Measurements from ENCODE around the gene SGO1.

DNA sequence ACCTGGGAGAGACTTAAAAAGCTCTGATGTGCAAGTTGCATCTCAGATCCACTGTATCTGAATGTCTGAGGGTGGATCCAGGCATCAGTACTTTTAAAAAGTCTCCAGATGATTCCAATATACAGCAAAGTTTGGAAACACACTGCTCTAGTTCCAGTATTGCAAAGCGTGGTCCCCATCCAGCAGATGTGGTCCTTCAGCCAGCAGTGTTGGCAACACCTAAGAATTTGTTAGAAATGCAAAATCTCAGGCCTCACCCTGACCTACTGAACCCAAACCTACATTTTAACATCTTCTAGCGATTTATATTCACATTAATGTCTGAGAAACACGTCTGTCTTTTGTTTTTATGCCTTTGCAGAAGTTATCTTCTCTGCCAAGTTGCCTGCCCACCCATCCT lies 32.2 kb upstream of the SGO1 start:
- TF ChIP-seq, protein P1, sequence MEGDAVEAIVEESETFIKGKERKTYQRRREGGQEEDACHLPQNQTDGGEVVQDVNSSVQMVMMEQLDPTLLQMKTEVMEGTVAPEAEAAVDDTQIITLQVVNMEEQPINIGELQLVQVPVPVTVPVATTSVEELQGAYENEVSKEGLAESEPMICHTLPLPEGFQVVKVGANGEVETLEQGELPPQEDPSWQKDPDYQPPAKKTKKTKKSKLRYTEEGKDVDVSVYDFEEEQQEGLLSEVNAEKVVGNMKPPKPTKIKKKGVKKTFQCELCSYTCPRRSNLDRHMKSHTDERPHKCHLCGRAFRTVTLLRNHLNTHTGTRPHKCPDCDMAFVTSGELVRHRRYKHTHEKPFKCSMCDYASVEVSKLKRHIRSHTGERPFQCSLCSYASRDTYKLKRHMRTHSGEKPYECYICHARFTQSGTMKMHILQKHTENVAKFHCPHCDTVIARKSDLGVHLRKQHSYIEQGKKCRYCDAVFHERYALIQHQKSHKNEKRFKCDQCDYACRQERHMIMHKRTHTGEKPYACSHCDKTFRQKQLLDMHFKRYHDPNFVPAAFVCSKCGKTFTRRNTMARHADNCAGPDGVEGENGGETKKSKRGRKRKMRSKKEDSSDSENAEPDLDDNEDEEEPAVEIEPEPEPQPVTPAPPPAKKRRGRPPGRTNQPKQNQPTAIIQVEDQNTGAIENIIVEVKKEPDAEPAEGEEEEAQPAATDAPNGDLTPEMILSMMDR (optimal IDR thresholded peaks at IDR 0.05 in 1 of 3, IDR thresholded peaks at IDR 0.05 in 1 of 3, conservative IDR thresholded peaks at IDR 0.05 in 1 of 3; ENCODE audit: extremely low read depth in 1 of 3, insufficient read depth in 2 of 3, low read length in 3 of 3) = no peak
- TF ChIP-seq EZH2 (IDR thresholded peaks at IDR 0.05; ENCODE audit: low read length) = no peak

All from keratinocyte (primary cell).